Astrocyte of the spinal cord (primary cell): ENCODE results near the gene PCBP4.
A peak's percentile ranks its signal among the peaks of the same experiment; 100 is the strongest.

Experiments used
- DNase-seq: peaks from one replicate; pipeline ENCODE4 v3.0.0; 2011; ENCODE audit warnings: low read depth, low spot score
- H3K4me3 ChIP-seq: 2 replicates; pipeline ENCODE4 v1.5.1; 2011; ENCODE audit warnings: low read depth, mild to moderate bottlenecking, low read length, moderate library complexity
- in situ Hi-C: cut with HindIII; loops from 2 replicates; pipeline ENCODE4 v1.10.0; 2017; ENCODE audit warnings: low sequenced_read_pairs
- TF ChIP-seq, protein P1 (sequence below): IDR thresholded peaks from 2 replicates; pipeline ENCODE4 v1.5.1; 2012; ENCODE audit warnings: low read depth, mild to moderate bottlenecking, low read length, inconsistent platforms

The PCBP4 gene

DNA sequence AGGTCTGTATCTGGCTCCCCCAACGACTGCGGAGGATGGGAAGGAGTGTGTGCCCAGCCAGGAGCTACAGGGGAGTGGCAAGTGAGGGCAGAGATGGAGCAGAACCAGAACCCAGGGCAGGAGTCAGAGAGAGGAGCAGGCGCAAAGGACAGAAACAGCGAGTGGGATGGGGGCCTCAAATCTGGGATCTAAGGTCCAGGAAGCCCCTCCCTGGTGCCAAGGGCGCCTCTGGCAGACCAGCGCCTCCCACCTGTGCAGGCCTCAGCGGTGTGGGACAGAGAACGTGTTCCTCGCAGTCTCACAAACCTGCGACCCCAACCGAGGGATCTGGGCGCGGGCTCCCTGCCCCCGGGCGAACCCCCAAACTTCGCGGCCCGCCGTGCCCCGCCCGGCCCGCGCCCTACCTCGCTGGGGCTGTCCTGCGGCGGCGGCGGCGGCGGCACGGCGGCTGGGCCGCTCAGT lies 301 bp downstream of the PCBP4 start:
- H3K4me3 ChIP-seq, result peak overlapping the region; percentile 70
- in situ Hi-C loops, result no loop called here
- TF ChIP-seq, protein P1, sequence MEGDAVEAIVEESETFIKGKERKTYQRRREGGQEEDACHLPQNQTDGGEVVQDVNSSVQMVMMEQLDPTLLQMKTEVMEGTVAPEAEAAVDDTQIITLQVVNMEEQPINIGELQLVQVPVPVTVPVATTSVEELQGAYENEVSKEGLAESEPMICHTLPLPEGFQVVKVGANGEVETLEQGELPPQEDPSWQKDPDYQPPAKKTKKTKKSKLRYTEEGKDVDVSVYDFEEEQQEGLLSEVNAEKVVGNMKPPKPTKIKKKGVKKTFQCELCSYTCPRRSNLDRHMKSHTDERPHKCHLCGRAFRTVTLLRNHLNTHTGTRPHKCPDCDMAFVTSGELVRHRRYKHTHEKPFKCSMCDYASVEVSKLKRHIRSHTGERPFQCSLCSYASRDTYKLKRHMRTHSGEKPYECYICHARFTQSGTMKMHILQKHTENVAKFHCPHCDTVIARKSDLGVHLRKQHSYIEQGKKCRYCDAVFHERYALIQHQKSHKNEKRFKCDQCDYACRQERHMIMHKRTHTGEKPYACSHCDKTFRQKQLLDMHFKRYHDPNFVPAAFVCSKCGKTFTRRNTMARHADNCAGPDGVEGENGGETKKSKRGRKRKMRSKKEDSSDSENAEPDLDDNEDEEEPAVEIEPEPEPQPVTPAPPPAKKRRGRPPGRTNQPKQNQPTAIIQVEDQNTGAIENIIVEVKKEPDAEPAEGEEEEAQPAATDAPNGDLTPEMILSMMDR, result no peak
- DNase-seq, result no peak

DNA sequence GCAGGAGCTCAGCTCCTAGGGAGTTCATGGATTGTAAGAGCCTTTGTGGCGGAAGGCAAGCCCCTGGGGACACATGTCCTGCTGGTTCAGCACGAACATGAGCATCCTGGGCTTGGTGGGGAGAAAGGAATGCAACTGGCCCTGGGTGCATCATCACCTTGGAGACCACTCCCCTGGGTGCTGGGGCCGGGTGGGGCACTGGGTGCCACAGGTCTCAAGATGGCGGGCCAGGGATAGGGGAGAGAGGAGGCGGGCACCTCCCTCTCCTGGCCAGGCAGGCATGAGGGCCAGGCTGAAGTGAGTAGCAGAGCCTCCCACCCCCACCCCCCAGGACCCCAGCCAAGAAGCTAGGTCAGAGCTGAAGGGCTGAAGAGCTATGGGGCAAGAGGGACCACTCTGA lies 768 bp downstream of the PCBP4 start:
- in situ Hi-C loops, result no loop called here
- H3K4me3 ChIP-seq, result peak overlapping the region; percentile 70
- DNase-seq, result no peak
- TF ChIP-seq, protein P1, result no peak

GRCh38 chr3:51966016-51966415 lies 1.2 kb downstream of the PCBP4 start:
- TF ChIP-seq, protein P1, result no peak
- peak overlapping the region; percentile 70 for H3K4me3 ChIP-seq
- no peak for DNase-seq
- in situ Hi-C loops, result no loop called here

GRCh38 chr3:51964521-51964920 lies 2.7 kb downstream of the PCBP4 start:
- DNase-seq, result no peak
- in situ Hi-C loops, result no loop called here
- H3K4me3 ChIP-seq, result no peak overlapping the region
- TF ChIP-seq, protein P1, result no peak

DNA sequence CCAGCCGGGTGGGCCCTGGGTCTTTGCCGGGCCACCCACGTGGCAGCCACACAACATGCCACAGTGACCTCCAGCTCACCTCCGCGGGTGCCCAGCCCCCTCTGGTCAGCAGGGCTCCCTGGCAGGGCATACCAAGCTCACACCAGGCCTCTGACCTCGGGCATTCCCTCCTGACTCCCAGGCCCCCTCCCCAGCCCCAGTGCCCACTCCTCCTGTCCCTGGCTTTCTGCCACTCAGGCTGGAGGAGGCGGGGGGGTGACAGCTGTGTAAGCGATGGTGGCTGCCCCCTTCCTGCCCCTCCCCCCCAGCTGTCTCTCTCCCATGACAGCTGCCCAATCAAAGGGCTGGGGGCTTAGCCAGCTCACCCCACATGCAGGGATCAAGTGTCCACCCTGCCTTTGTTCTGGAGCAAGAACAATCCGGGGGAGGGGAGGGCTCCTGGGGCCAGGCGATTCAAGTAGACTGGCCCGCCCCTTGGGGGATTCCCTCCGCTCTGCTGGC lies 3.3 kb downstream of the PCBP4 start:
- H3K4me3 ChIP-seq, result no peak overlapping the region
- in situ Hi-C loops, result no loop called here
- TF ChIP-seq, protein P1, result no peak
- no peak for DNase-seq

DNA sequence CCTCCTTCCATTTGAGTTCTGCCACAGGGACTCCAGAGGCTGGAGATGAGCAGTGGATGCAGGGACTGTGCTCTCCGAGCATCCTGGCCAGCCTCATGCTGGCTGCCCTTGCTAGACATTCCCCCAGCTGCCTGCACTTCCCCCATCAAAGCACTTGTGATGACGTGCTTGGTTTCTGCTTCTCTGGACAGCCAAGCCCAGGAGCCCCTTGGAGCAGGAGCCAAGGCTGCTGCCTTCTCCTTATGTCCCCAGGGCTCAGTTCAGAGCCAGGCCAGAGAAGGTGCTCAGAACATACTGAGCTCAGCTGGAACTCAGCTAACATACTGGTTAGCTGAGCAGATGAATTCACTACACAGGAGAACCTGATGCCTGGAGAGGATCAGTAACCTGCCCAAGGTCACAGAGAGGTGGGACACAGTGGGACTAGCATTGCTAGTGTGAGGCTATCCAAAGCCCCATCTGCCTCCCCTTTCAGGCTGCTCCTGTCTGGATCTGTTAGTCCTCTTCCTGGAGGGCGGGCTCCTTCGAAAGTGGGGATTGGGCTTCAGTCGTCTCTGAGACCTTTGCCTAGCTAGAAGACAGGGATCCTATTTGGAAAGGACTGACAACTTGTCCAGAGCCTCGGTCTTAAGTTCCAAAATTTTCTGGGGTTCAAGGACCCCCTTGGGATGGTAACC lies 4.3 kb downstream of the PCBP4 start:
- DNase-seq, result no peak
- TF ChIP-seq, protein P1, result no peak
- in situ Hi-C loops, result no loop called here
- H3K4me3 ChIP-seq, result no peak overlapping the region
